Kidney (tissue), 14 donors: Measurements from ENCODE around the gene WDR47. TPM values are rescaled to one million over a fixed set of nuclear protein-coding genes. Genes with fewer than 3 reads are reported as not detected.
"Not testable (repeated sequence)": the region's sequence is repeated elsewhere in the genome, so short reads cannot be mapped to it uniquely, and the experiment has no call there.

ENCODE experiments used
- DNase-seq, 5 donors: peaks; one replicate each; pipeline ENCODE4 v3.0.0-alpha.2; 2013 to 2020
- FAIRE-seq: peaks from 2 replicates; lab custom pipeline; 2012; peaks lifted over from hg19 to GRCh38; lab: Jason Lieb, UNC
- H3K27ac ChIP-seq, 2 donors: one replicate each; pipeline ENCODE4 v1.7.0; 2013; ENCODE audit warnings: low read depth in 2 of 2, low read length in 2 of 2, inconsistent platforms in 1 of 2
- H3K27me3 ChIP-seq: one replicate; pipeline ENCODE4 v1.7.1; 2013; ENCODE audit warnings: low read length, inconsistent platforms; ENCODE audit not compliant: control insufficient read depth, insufficient read depth
- H3K36me3 ChIP-seq, 3 donors: one replicate each; pipeline versions ENCODE4 v1.7.0 to v1.7.1; 2013; ENCODE audit warnings: low read length in 3 of 3, control low read depth in 1 of 3, inconsistent platforms in 1 of 3; ENCODE audit not compliant: insufficient read depth in 3 of 3, control insufficient read depth in 2 of 3
- H3K4me1 ChIP-seq, 3 donors: one replicate each; pipeline versions ENCODE4 v1.7.0 to v1.7.1; 2013; ENCODE audit warnings: low read length in 3 of 3, inconsistent platforms in 1 of 3, low read depth in 1 of 3; ENCODE audit not compliant: control insufficient read depth in 2 of 3, insufficient read depth in 2 of 3
- H3K4me3 ChIP-seq, 3 donors: one replicate each; pipeline versions ENCODE4 v1.7.0 to v1.8.1; 2013; ENCODE audit warnings: low read length in 3 of 3, control low read depth in 1 of 3, inconsistent platforms in 1 of 3
- H3K9ac ChIP-seq, 3 donors: one replicate each; pipeline versions ENCODE4 v1.7.0 to v1.7.1; 2013; ENCODE audit warnings: low read length in 3 of 3, control low read depth in 1 of 3, inconsistent platforms in 1 of 3
- H3K9me3 ChIP-seq, 3 donors: one replicate each; pipeline versions ENCODE4 v1.7.0 to v1.7.1; 2013; ENCODE audit warnings: low read length in 3 of 3, control low read depth in 1 of 3, inconsistent platforms in 1 of 3; ENCODE audit not compliant: control insufficient read depth in 2 of 3, insufficient read depth in 1 of 3
- CTCF ChIP-seq: IDR thresholded peaks from 3 replicates; pipeline ENCODE4 v1.5.1; 2012; ENCODE audit warnings: mild to moderate bottlenecking, moderate library complexity, borderline replicate concordance; ENCODE audit not compliant: insufficient read depth; ENCODE audit errors: extremely low read depth
- intact Hi-C: fragments of 100-400 bp; cut with DNase I; formaldehyde crosslinking; loops from one replicate; pipeline ENCODE4 v1.11.1; 2022
- polyA plus RNA-seq: library from polyadenylated mRNA; stranded (reverse); fragments of 350-450 nt; fragmentation: Illumina TruSeq; extraction: RNeasy Lipid Tissue Mini Kit (QIAGEN cat#74804); gene quantifications from one replicate; pipeline ENCODE4 v1.2.3, GENCODE V29; 2014; ENCODE audit warnings: low read depth, low replicate concordance; ENCODE audit not compliant: insufficient read depth
- total RNA-seq: library from RNA; stranded (reverse); fragmentation: NEBNext Ultra II Directional; extraction: Animal tissue kit (Norgen Biotek cat#: 25700); gene quantifications from one replicate; pipeline ENCODE4 v1.2.1, GENCODE V29; 2021
- donor health status: control.
- donor health status: control.
- donor health status: control.
- donor health status: control.
- donor health status: control.
- donor health status: DM: yes; HTN: yes; CAD: no.
- donor health status: Normal renal cell carcinoma (clear cell type).

Gene WDR47
- total and polyA plus RNA-seq, 2 donors from 2014 or later: 5.1 to 15.8 TPM

- FAIRE-seq: no peak
- Histone ChIP-seq H3K27me3 (no peaks in the 10 kb centered on the region), H3K27ac (peak overlapping the region in 1 of 2 donors; percentile 41), H3K4me1 (peaks cover 0 to 8% (median 0%) of the 10 kb centered on the region in 3 donors), H3K9me3 (no peaks in the 10 kb centered on the region), H3K9ac (peak overlapping the region; percentile 55 to 66 (median 59)), H3K4me3 (peak overlapping the region; percentile 65 to 80 (median 65)), H3K36me3 (no peaks in the 10 kb centered on the region)
- TF ChIP-seq CTCF: no peak
- intact Hi-C loops: no loop called here
- peak in 4 of 5 donors; percentile 27 to 82 (median 47) for DNase-seq
Observed at GRCh38 chr1:109040989-109041620, 797 bp downstream of the WDR47 start.

- Histone ChIP-seq H3K9me3 (no peaks in the 10 kb centered on the region), H3K4me3 (peak overlapping the region; percentile 37 to 80 (median 38)), H3K27ac (no peak overlapping the region), H3K27me3 (no peaks in the 10 kb centered on the region), H3K36me3 (no peaks in the 10 kb centered on the region), H3K9ac (peak overlapping the region in 2 of 3 donors; percentile 23 to 59), H3K4me1 (peaks cover 0 to 8% (median 0%) of the 10 kb centered on the region in 3 donors)
- intact Hi-C loops: no loop called here
- FAIRE-seq (no peak), DNase-seq (peak in 1 of 5 donors; percentile 12)
- TF ChIP-seq CTCF: no peak
Observed at GRCh38 chr1:109040627-109040988, 1.3 kb downstream of the WDR47 start.

- DNase-seq (no peak), FAIRE-seq (no peak)
- H3K4me1 ChIP-seq: no peaks in the 10 kb centered on the region
- no peaks in the 10 kb centered on the region for H3K9me3 ChIP-seq
- no peak overlapping the region for H3K4me3 ChIP-seq
- H3K27ac ChIP-seq: no peak overlapping the region
- H3K36me3 ChIP-seq: no peaks in the 10 kb centered on the region
- no peak for TF ChIP-seq CTCF
- intact Hi-C loops: no loop called here
- no peaks in the 10 kb centered on the region for H3K27me3 ChIP-seq
- H3K9ac ChIP-seq: no peak overlapping the region
Observed at GRCh38 chr1:109034382-109034781, 7.5 kb downstream of the WDR47 start.

- FAIRE-seq, H3K4me3 ChIP-seq: not testable (repeated sequence)
Observed at GRCh38 chr1:109029493-109029892, 12.4 kb downstream of the WDR47 start.

More at GRCh38 chr1:109029493-109029892, 12.4 kb downstream of the WDR47 start:
- H3K4me1 ChIP-seq, H3K9ac ChIP-seq, H3K36me3 ChIP-seq, H3K27me3 ChIP-seq, H3K9me3 ChIP-seq, DNase-seq, intact Hi-C loops, H3K27ac ChIP-seq: not testable (repeated sequence)
